Thoracic aorta (tissue), 2 donors: ENCODE results near the gene ADAMTSL1. TPM values are rescaled to one million over a fixed set of nuclear protein-coding genes. Genes with fewer than 3 reads are reported as not detected.

Experiments
- ATAC-seq: fragments of 150-250 bp; one replicate; pipeline ENCODE4 v1.8.0; 2017; ENCODE audit warnings: low read depth; ENCODE audit not compliant: insufficient number of reproducible peaks, low FRiP score
- DNase-seq: peaks from one replicate; pipeline ENCODE4 v3.0.0-alpha.2; 2020; ENCODE audit warnings: low spot score
- H3K27ac ChIP-seq, 2 donors: fragments of 200-600 bp; sonication (generic); 1 replicate in 1 of 2; 2 replicates in 1 of 2; pipeline ENCODE4 v1.5.1; 2016; ENCODE audit warnings: mild to moderate bottlenecking in 2 of 2, moderate library complexity in 2 of 2
- H3K27me3 ChIP-seq: fragments of 200-600 bp; sonication (generic); replicated peaks from 2 replicates; pipeline ENCODE4 v1.6.0; 2016; ENCODE audit warnings: mild to moderate bottlenecking; ENCODE audit not compliant: insufficient read depth
- H3K36me3 ChIP-seq: fragments of 200-600 bp; sonication (generic); one replicate; pipeline ENCODE4 v1.5.1; 2016
- H3K4me1 ChIP-seq, 2 donors: fragments of 200-600 bp; sonication (generic); 1 replicate in 1 of 2; 2 replicates in 1 of 2; pipeline versions ENCODE4 v1.5.1 to v1.6.0; 2016; ENCODE audit warnings: low read depth in 2 of 2, mild to moderate bottlenecking in 1 of 2; ENCODE audit not compliant: control insufficient read depth in 1 of 2
- H3K4me3 ChIP-seq: fragments of 200-600 bp; sonication (generic); 2 replicates; pipeline ENCODE4 v1.5.1; 2016; ENCODE audit warnings: mild to moderate bottlenecking
- H3K9me3 ChIP-seq: fragments of 200-600 bp; sonication (generic); 2 replicates; pipeline ENCODE4 v1.5.1; 2016
- CTCF ChIP-seq: fragments of 200-600 bp; sonication (generic); IDR thresholded peaks from one replicate; pipeline ENCODE4 v1.5.1; 2019; ENCODE audit warnings: antibody characterized with exemption
- total RNA-seq, 2 donors: library from RNA; depleted of rRNA; stranded (reverse); fragments of >200 nt; gene quantifications; one replicate each; pipeline versions ENCODE4 v1.1.0 to v1.2.3, GENCODE V29; 2016

ADAMTSL1 gene
- total RNA-seq, 2 donors from 2014 or later: 61.4 to 75.5 TPM

GRCh38 chr9:18935541-18935940 lies 461.6 kb downstream of the ADAMTSL1 start:
- Histone ChIP-seq H3K36me3 (no peaks in the 10 kb centered on the region), H3K27ac (no peak overlapping the region), H3K4me1 (no peaks in the 10 kb centered on the region), H3K9me3 (no peaks in the 10 kb centered on the region), H3K27me3 (no peaks in the 10 kb centered on the region), H3K4me3 (no peak overlapping the region)
- TF ChIP-seq CTCF: no peak
- ATAC-seq (no peak), DNase-seq (no peak)

- no peaks in the 10 kb centered on the region for H3K27me3 ChIP-seq
- no peaks in the 10 kb centered on the region for H3K4me1 ChIP-seq
- H3K36me3 ChIP-seq: no peaks in the 10 kb centered on the region
- no peaks in the 10 kb centered on the region for H3K9me3 ChIP-seq
- ATAC-seq: no peak
- no peak for TF ChIP-seq CTCF
- H3K4me3 ChIP-seq: no peak overlapping the region
- no peak overlapping the region for H3K27ac ChIP-seq
- DNase-seq: no peak
These were observed 462.3 kb downstream of the ADAMTSL1 start for GRCh38 chr9:18936094-18936871.

- no peaks in the 10 kb centered on the region for H3K4me1 ChIP-seq
- no peak overlapping the region for H3K4me3 ChIP-seq
- H3K36me3 ChIP-seq: no peaks in the 10 kb centered on the region
- DNase-seq (no peak), ATAC-seq (no peak)
- H3K9me3 ChIP-seq: no peaks in the 10 kb centered on the region
- no peak overlapping the region for H3K27ac ChIP-seq
- H3K27me3 ChIP-seq: no peaks in the 10 kb centered on the region
- TF ChIP-seq CTCF: no peak
These were observed 466.0 kb downstream of the ADAMTSL1 start for GRCh38 chr9:18939943-18940342.

GRCh38 chr9:18941060-18941740 lies 467.2 kb downstream of the ADAMTSL1 start:
- Histone ChIP-seq H3K4me3 (no peak overlapping the region), H3K36me3 (no peaks in the 10 kb centered on the region), H3K4me1 (no peaks in the 10 kb centered on the region), H3K27ac (no peak overlapping the region), H3K27me3 (no peaks in the 10 kb centered on the region), H3K9me3 (no peaks in the 10 kb centered on the region)
- ATAC-seq (no peak), DNase-seq (no peak)
- TF ChIP-seq CTCF: no peak

- no peaks in the 10 kb centered on the region for H3K36me3 ChIP-seq
- H3K27ac ChIP-seq: no peak overlapping the region
- no peak overlapping the region for H3K4me3 ChIP-seq
- TF ChIP-seq CTCF: no peak
- no peaks in the 10 kb centered on the region for H3K4me1 ChIP-seq
- ATAC-seq (no peak), DNase-seq (no peak)
- H3K9me3 ChIP-seq: no peaks in the 10 kb centered on the region
- no peaks in the 10 kb centered on the region for H3K27me3 ChIP-seq
These were observed 468.8 kb downstream of the ADAMTSL1 start for GRCh38 chr9:18942801-18943200.
